IMR-90 (cell line): ENCODE data around the gene LGALS3. TPM values are rescaled to one million over a fixed set of nuclear protein-coding genes. Genes with fewer than 3 reads are reported as not detected.
A peak's percentile ranks its signal among the peaks of the same experiment; 100 is the strongest.

Experiments used
- ATAC-seq: fragments of 200-7000 bp; cut with Tn5 transposase; 2 replicates; pipeline ENCODE4 v1.9.1; 2020; ENCODE audit warnings: low read depth, mild to moderate bottlenecking, moderate library complexity
- BruUV-seq: library from RNA; stranded (reverse); fragments of 400-500 nt; replicated peaks from 2 replicates; lab custom pipeline; 2021; lab: Mats Ljungman, UMichigan
- CTCF ChIA-PET: fragments of 300-600 bp; formaldehyde crosslinking; extraction: SDS; loops from one replicate; lab custom pipeline; 2021; ENCODE audit warnings: antibody characterized with exemption; lab: Yijun Ruan, JAX
- POLR2A ChIA-PET: fragments of 300-600 bp; sonication (Branson Sonifier 250); formaldehyde crosslinking; loops from one replicate; lab custom pipeline; 2022; ENCODE audit warnings: antibody characterized with exemption; ENCODE audit not compliant: unreplicated experiment; lab: Charles Lee
- DNase-seq: peaks from one replicate; pipeline ENCODE4 v3.0.0; 2013
- H2AFZ ChIP-seq: replicated peaks from 2 replicates; pipeline ENCODE3; 2013; ENCODE audit warnings: low read length, mild to moderate bottlenecking; ENCODE audit not compliant: poor library complexity
- H2AK5ac ChIP-seq: 2 replicates; pipeline ENCODE4 v1.6.1; 2013; ENCODE audit warnings: low read depth, low read length, inconsistent platforms
- H2AK9ac ChIP-seq: replicated peaks from 2 replicates; pipeline ENCODE3; 2013; ENCODE audit warnings: mild to moderate bottlenecking, low read depth, low read length, moderate library complexity; ENCODE audit not compliant: poor library complexity
- H2BK120ac ChIP-seq: 2 replicates; pipeline ENCODE4 v1.6.1; 2013; ENCODE audit warnings: low read depth, low read length, inconsistent platforms
- H2BK15ac ChIP-seq: 3 replicates; pipeline ENCODE4 v1.6.1; 2013; ENCODE audit warnings: low read depth, low read length, inconsistent platforms
- H2BK20ac ChIP-seq: 2 replicates; pipeline ENCODE4 v1.6.1; 2013; ENCODE audit warnings: low read depth, mild to moderate bottlenecking, inconsistent platforms, low read length, moderate library complexity
- H2BK5ac ChIP-seq: 2 replicates; pipeline ENCODE4 v1.6.1; 2013; ENCODE audit warnings: mild to moderate bottlenecking, low read depth, low read length, inconsistent platforms; ENCODE audit not compliant: poor library complexity, severe bottlenecking
- H3K14ac ChIP-seq: replicated peaks from 2 replicates; pipeline ENCODE4 v1.6.1; 2013; ENCODE audit warnings: low read depth, low read length, inconsistent platforms
- H3K18ac ChIP-seq: 2 replicates; pipeline ENCODE4 v1.6.1; 2013; ENCODE audit warnings: low read depth, low read length, control low read depth
- H3K23ac ChIP-seq: 2 replicates; pipeline ENCODE4 v1.6.1; 2013; ENCODE audit warnings: low read depth, low read length, inconsistent platforms
- H3K27ac ChIP-seq: 2 replicates; pipeline ENCODE4 v1.5.1; 2013; ENCODE audit warnings: mild to moderate bottlenecking, control low read depth, low read length; ENCODE audit not compliant: insufficient read depth
- H3K27me3 ChIP-seq: 2 replicates; pipeline ENCODE4 v1.6.1; 2013; ENCODE audit warnings: low read length; ENCODE audit not compliant: control insufficient read depth, insufficient read depth
- H3K36me3 ChIP-seq: 2 replicates; pipeline ENCODE4 v1.6.1; 2013; ENCODE audit warnings: low read length, mixed read lengths; ENCODE audit not compliant: control insufficient read depth, insufficient read depth
- H3K4ac ChIP-seq: 2 replicates; pipeline ENCODE4 v1.6.1; 2013; ENCODE audit warnings: low read depth, low read length, inconsistent platforms
- H3K4me1 ChIP-seq: 2 replicates; pipeline ENCODE4 v1.6.1; 2013; ENCODE audit warnings: low read length, mixed read lengths; ENCODE audit not compliant: control insufficient read depth, insufficient read depth
- H3K4me2 ChIP-seq: 2 replicates; pipeline ENCODE4 v1.6.1; 2013; ENCODE audit warnings: low read depth, mild to moderate bottlenecking, control low read depth, low read length, moderate library complexity
- H3K4me3 ChIP-seq: 2 replicates; pipeline ENCODE4 v1.5.1; 2013; ENCODE audit warnings: low read depth, mild to moderate bottlenecking, control low read depth, low read length, moderate library complexity; ENCODE audit not compliant: insufficient read depth
- H3K56ac ChIP-seq: 2 replicates; pipeline ENCODE4 v1.6.1; 2013; ENCODE audit warnings: low read length, inconsistent platforms; ENCODE audit not compliant: insufficient read depth; ENCODE audit errors: extremely low read depth
- H3K79me1 ChIP-seq, 2 experiments: 2 replicates each; pipeline ENCODE4 v1.6.1; 2013; ENCODE audit warnings: low read length in 2 of 2, inconsistent platforms in 1 of 2, low read depth in 1 of 2
- H3K9ac ChIP-seq: 2 replicates; pipeline ENCODE4 v1.6.1; 2013; ENCODE audit warnings: low read depth, low read length, control low read depth
- H3K9me1 ChIP-seq: 2 replicates; pipeline ENCODE4 v1.6.1; 2013; ENCODE audit warnings: low read length, inconsistent platforms; ENCODE audit not compliant: insufficient read depth
- H3K9me3 ChIP-seq: 2 replicates; pipeline ENCODE4 v1.6.1; 2013; ENCODE audit warnings: low read length; ENCODE audit not compliant: control insufficient read depth, insufficient read depth
- H4K20me1 ChIP-seq: 2 replicates; pipeline ENCODE4 v1.6.1; 2013; ENCODE audit warnings: low read length, inconsistent platforms; ENCODE audit not compliant: insufficient read depth
- H4K5ac ChIP-seq: 2 replicates; pipeline ENCODE4 v1.6.1; 2013; ENCODE audit warnings: mild to moderate bottlenecking, low read depth, low read length, control low read depth
- H4K8ac ChIP-seq, 2 experiments: 2 replicates each; pipeline ENCODE4 v1.6.1; 2013; ENCODE audit warnings: low read depth in 2 of 2, low read length in 2 of 2, control low read depth in 1 of 2, inconsistent platforms in 1 of 2
- H4K91ac ChIP-seq: 2 replicates; pipeline ENCODE4 v1.6.1; 2013; ENCODE audit warnings: low read depth, low read length, inconsistent platforms; ENCODE audit not compliant: insufficient read depth
- BHLHE40 ChIP-seq: fragments of 150-350 bp; IDR thresholded peaks from 2 replicates; pipeline ENCODE4 v1.6.1; 2016; ENCODE audit warnings: mild to moderate bottlenecking, low read depth, low read length
- CHD1 ChIP-seq: IDR thresholded peaks from 2 replicates; pipeline ENCODE4 v1.6.1; 2012; ENCODE audit warnings: low read depth, low read length, improper control_type of control experiment
- FOS ChIP-seq: fragments of 150-350 bp; IDR thresholded peaks from 2 replicates; pipeline ENCODE4 v1.6.1; 2016; ENCODE audit warnings: low read depth, low read length
- MAFK ChIP-seq: IDR thresholded peaks from 2 replicates; pipeline ENCODE4 v1.6.1; 2012; ENCODE audit warnings: low read depth, low read length, improper control_type of control experiment
- WGBS, 2 experiments: methylation state at CpG; one replicate each; pipeline versions ENCODE4 v1.1.5 to v1.1.7; 2013; ENCODE audit warnings: missing lambda C conversion rate in 2 of 2; ENCODE audit not compliant: insufficient read length in 1 of 2; ENCODE audit errors: extremely low coverage in 2 of 2; 5-methylcytosine and 5-hydroxymethylcytosine counted together
- dilution Hi-C: fragments of 300-500 bp; cut with HindIII; formaldehyde crosslinking; loops from one replicate; pipeline ENCODE4 v1.14.3; 2018; ENCODE audit warnings: low sequenced_read_pairs; ENCODE audit not compliant: unreplicated experiment
- in situ Hi-C: fragments of 300-500 bp; cut with MboI; formaldehyde crosslinking; loops from 3 replicates; pipeline ENCODE4 v1.14.3; 2019; ENCODE audit warnings: low sequenced_read_pairs, inconsistent platforms, mixed read lengths
- intact Hi-C: fragments of 100-400 bp; cut with micrococcal nuclease; formaldehyde crosslinking; loops from 2 replicates; pipeline ENCODE4 v1.10.0; 2022
- polyA plus RNA-seq, 3 experiments: library from polyadenylated mRNA; depleted of rRNA; stranded (reverse); fragments of >200 nt; gene quantifications; 2 replicates each; pipeline ENCODE4 v1.2.3, GENCODE V29; 2012; ENCODE audit warnings: low replicate concordance in 1 of 3
- total RNA-seq: library from RNA; depleted of rRNA; stranded (reverse); fragments of >200 nt; gene quantifications from 2 replicates; pipeline ENCODE4 v1.2.3, GENCODE V29; 2012
- TF ChIP-seq, protein P1 (sequence below): conservative IDR thresholded peaks from 2 replicates; pipeline ENCODE4 v1.5.1; 2012; ENCODE audit warnings: mild to moderate bottlenecking, low read depth, low read length, improper control_type of control experiment

LGALS3 gene
- total and polyA plus RNA-seq, 2 of the 4 experiments (the other 2 are of a cell fraction), result 84.4 to 171 TPM

DNA sequence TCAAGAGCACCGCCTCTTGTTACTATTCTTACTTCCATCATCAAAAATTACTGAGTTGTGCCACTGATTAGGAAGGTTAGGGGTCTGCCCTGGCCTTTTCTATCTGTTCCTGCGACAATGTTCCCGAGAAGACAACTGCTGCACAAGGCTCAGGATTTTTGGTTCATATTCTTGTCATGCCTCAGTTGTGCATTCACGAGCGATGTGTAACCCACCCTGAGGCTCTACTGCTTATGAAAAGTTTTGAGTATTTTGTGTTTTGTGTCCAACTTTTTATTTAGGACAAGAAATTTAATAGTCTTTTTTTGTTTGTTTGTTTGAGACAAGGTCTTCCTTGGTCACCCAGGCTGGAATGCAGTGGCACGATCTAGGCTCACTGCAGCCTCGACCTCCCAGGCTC lies 23.1 kb upstream of the LGALS3 start:
- CTCF ChIA-PET, result no interaction called here

More for the DNA sequence above, 23.1 kb upstream of the LGALS3 start:
- Histone ChIP-seq H3K14ac (peak overlapping the region; percentile 79), H3K4me1 (peaks cover 30% of the 10 kb centered on the region), H4K5ac (0 out of 2 replicates have a peak overlapping the region, but pooled peaks have one; percentile 19), H3K36me3 (no peaks in the 10 kb centered on the region), H3K9me1 (peaks cover 17% of the 10 kb centered on the region), H2BK15ac (peak overlapping the region; percentile 85; the same call in 2 of the 3 replicates), H3K4me3 (no peak overlapping the region), H3K79me1 (peaks cover 2 to 24% of the 10 kb centered on the region in 2 experiments; a peak in 3 of 4 replicates), H3K56ac (no peak overlapping the region), H2AK5ac (peak overlapping the region; percentile 95; the same call in 1 of the 2 replicates), H3K27ac (peak overlapping the region; percentile 24; the same call in 1 of the 2 replicates), H2AK9ac (no peak overlapping the region), H4K20me1 (0 out of 2 replicates have a peak, but pooled peaks cover 3% of the 10 kb centered on the region), H3K27me3 (no peaks in the 10 kb centered on the region), H2BK120ac (peak overlapping the region; percentile 85), H4K8ac (peak overlapping the region in 1 of 2 experiments; percentile 66; a peak in 2 of 4 replicates), H3K18ac (peak overlapping the region; percentile 67; the same call in 1 of the 2 replicates), H2BK5ac (peak overlapping the region; percentile 63), H3K23ac (no peak overlapping the region), H2BK20ac (peak overlapping the region; percentile 83), H3K4ac (peak overlapping the region; percentile 80), H3K4me2 (no peak overlapping the region), H4K91ac (peak overlapping the region; percentile 61), H3K9ac (no peak overlapping the region), H2AFZ (no peak overlapping the region), H3K9me3 (peaks cover 7% of the 10 kb centered on the region)
- no TSS peak for BruUV-seq
- 98% methylated on average over 4 of the region's 7 CpGs; no CpG with 5 or more reads in 1 of the 2 experiments for WGBS, 2 experiments
- no peak for DNase-seq
- TF ChIP-seq CHD1, result no peak
- TF ChIP-seq FOS, result no peak
- TF ChIP-seq BHLHE40, result no peak
- TF ChIP-seq, protein P1, sequence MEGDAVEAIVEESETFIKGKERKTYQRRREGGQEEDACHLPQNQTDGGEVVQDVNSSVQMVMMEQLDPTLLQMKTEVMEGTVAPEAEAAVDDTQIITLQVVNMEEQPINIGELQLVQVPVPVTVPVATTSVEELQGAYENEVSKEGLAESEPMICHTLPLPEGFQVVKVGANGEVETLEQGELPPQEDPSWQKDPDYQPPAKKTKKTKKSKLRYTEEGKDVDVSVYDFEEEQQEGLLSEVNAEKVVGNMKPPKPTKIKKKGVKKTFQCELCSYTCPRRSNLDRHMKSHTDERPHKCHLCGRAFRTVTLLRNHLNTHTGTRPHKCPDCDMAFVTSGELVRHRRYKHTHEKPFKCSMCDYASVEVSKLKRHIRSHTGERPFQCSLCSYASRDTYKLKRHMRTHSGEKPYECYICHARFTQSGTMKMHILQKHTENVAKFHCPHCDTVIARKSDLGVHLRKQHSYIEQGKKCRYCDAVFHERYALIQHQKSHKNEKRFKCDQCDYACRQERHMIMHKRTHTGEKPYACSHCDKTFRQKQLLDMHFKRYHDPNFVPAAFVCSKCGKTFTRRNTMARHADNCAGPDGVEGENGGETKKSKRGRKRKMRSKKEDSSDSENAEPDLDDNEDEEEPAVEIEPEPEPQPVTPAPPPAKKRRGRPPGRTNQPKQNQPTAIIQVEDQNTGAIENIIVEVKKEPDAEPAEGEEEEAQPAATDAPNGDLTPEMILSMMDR, result no peak
- no peak for TF ChIP-seq MAFK
- intact Hi-C loops, result no loop called here
- POLR2A ChIA-PET, result no interaction called here
- dilution Hi-C loops, result no loop called here
- no peak for ATAC-seq
- in situ Hi-C loops, result no loop called here
